ENCODE measurements around the gene SMAD7. TPM values are rescaled to one million over a fixed set of nuclear protein-coding genes. Genes with fewer than 3 reads are reported as not detected.
A peak's percentile ranks its signal among the peaks of the same experiment; 100 is the strongest.

The SMAD7 gene
- polyA plus RNA-seq, 2 of the 4 experiments (the other 2 are of a cell fraction): 19.9 to 26.9 TPM

GRCh38 chr18:48889115-48889941, 61.4 kb downstream of the SMAD7 start:
- 85% methylated on average over 3 of the region's 18 CpGs for WGBS (ENCODE audit: missing lambda C conversion rate)
- FAIRE-seq: no peak
- ATAC-seq: peak in 1 of 2 experiments; percentile 28; a peak in 2 of 6 replicates
- Histone ChIP-seq H3K4me1 (no peaks in the 10 kb centered on the region), H3K27ac (peak overlapping the region in 1 of 2 experiments; percentile 7; a peak in 1 of 6 replicates), H3K9me3 (no peaks in the 10 kb centered on the region), H3K4me2 (no peak overlapping the region), H3K4me3 (no peak overlapping the region)
- TF ChIP-seq HOXB13 (CRISPR knock-in tag; IDR thresholded peaks at IDR 0.05; ENCODE audit: low read depth) (no peak), HOXB5 (CRISPR knock-in tag; IDR thresholded peaks at IDR 0.05) (no peak), CHD2 (IDR thresholded peaks at IDR 0.05; ENCODE audit: low read length, partially characterized antibody) (no peak), ZFP36 (IDR thresholded peaks at IDR 0.05; ENCODE audit: borderline replicate concordance, partially characterized antibody) (no peak), MAZ (IDR thresholded peaks at IDR 0.05; ENCODE audit: borderline replicate concordance, low read depth, low read length) (no peak), FOSL2 (IDR thresholded peaks at IDR 0.05) (no peak), FOSL2 (CRISPR knock-in tag; IDR thresholded peaks at IDR 0.05) (no peak), RFX5 (IDR thresholded peaks at IDR 0.05) (no peak), MYC (IDR thresholded peaks at IDR 0.05; ENCODE audit: borderline replicate concordance, low read length) (no peak), TP53 (CRISPR knock-in tag; IDR thresholded peaks at IDR 0.05) (no peak), CBX8 (IDR thresholded peaks at IDR 0.05) (no peak), FOXS1 (CRISPR knock-in tag; IDR thresholded peaks at IDR 0.05) (no peak), FOSB (CRISPR knock-in tag; IDR thresholded peaks at IDR 0.05) (no peak), KDM5A (IDR thresholded peaks at IDR 0.05) (no peak), CBX2 (IDR thresholded peaks at IDR 0.05; ENCODE audit: borderline replicate concordance, low read depth) (no peak)
- TF ChIP-seq, protein P1, sequence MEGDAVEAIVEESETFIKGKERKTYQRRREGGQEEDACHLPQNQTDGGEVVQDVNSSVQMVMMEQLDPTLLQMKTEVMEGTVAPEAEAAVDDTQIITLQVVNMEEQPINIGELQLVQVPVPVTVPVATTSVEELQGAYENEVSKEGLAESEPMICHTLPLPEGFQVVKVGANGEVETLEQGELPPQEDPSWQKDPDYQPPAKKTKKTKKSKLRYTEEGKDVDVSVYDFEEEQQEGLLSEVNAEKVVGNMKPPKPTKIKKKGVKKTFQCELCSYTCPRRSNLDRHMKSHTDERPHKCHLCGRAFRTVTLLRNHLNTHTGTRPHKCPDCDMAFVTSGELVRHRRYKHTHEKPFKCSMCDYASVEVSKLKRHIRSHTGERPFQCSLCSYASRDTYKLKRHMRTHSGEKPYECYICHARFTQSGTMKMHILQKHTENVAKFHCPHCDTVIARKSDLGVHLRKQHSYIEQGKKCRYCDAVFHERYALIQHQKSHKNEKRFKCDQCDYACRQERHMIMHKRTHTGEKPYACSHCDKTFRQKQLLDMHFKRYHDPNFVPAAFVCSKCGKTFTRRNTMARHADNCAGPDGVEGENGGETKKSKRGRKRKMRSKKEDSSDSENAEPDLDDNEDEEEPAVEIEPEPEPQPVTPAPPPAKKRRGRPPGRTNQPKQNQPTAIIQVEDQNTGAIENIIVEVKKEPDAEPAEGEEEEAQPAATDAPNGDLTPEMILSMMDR (IDR thresholded peaks at IDR 0.05): no peak
- TF ChIP-seq, protein P2, sequence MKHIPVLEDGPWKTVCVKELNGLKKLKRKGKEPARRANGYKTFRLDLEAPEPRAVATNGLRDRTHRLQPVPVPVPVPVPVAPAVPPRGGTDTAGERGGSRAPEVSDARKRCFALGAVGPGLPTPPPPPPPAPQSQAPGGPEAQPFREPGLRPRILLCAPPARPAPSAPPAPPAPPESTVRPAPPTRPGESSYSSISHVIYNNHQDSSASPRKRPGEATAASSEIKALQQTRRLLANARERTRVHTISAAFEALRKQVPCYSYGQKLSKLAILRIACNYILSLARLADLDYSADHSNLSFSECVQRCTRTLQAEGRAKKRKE (CRISPR knock-in tag; IDR thresholded peaks at IDR 0.05; ENCODE audit: low read depth): no peak
- TF ChIP-seq, protein P3, sequence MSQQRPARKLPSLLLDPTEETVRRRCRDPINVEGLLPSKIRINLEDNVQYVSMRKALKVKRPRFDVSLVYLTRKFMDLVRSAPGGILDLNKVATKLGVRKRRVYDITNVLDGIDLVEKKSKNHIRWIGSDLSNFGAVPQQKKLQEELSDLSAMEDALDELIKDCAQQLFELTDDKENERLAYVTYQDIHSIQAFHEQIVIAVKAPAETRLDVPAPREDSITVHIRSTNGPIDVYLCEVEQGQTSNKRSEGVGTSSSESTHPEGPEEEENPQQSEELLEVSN (IDR thresholded peaks at IDR 0.05; ENCODE audit: borderline replicate concordance, low read depth): no peak
- TF ChIP-seq, protein P4, sequence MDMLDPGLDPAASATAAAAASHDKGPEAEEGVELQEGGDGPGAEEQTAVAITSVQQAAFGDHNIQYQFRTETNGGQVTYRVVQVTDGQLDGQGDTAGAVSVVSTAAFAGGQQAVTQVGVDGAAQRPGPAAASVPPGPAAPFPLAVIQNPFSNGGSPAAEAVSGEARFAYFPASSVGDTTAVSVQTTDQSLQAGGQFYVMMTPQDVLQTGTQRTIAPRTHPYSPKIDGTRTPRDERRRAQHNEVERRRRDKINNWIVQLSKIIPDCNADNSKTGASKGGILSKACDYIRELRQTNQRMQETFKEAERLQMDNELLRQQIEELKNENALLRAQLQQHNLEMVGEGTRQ (IDR thresholded peaks at IDR 0.05): no peak
- CTCF ChIA-PET: interaction anchor here (1.4 kb wide), 1 partner anchor 290 kb away, joined by 3 read pairs; no protein-coding TSS in a partner anchor
- POLR2A ChIA-PET: no interaction called here
- DNase-seq (ENCODE audit: low read depth in 1 of 2, low spot score in 1 of 2): no peak

- TF ChIP-seq NR3C1 (IDR thresholded peaks at IDR 0.05) (no peak), GATA3 (IDR thresholded peaks at IDR 0.05; ENCODE audit: borderline replicate concordance) (no peak), RNF2 (IDR thresholded peaks at IDR 0.05; ENCODE audit: borderline replicate concordance, low read depth) (no peak), CBX8 (IDR thresholded peaks at IDR 0.05) (no peak), NFE2L2 (conservative IDR thresholded peaks at IDR 0.05; ENCODE audit: low read length) (no peak)
- POLR2A ChIA-PET: no interaction called here
- WGBS (ENCODE audit: missing lambda C conversion rate): 82% methylated on average over 5 of the region's 5 CpGs
- no peak for ATAC-seq
- Histone ChIP-seq H3K4me1 (no peaks in the 10 kb centered on the region), H3K27ac (0 out of 6 replicates have a peak overlapping the region, but pooled peaks of 1 of the 2 experiments have one; percentile 7), H3K9me3 (no peaks in the 10 kb centered on the region), H3K4me3 (no peak overlapping the region), H3K4me2 (no peak overlapping the region)
- DNase-seq (ENCODE audit: low read depth in 1 of 2, low spot score in 1 of 2): no peak
- CTCF ChIA-PET: interaction anchor here (1.4 kb wide), 1 partner anchor 290 kb away, joined by 3 read pairs; no protein-coding TSS in a partner anchor
- FAIRE-seq: no peak
Measured at GRCh38 chr18:48888773-48889080, 62.0 kb downstream of the SMAD7 start.

All from A549 (cell line).